Body of pancreas (tissue), 4 donors: Measurements from ENCODE around the gene ERCC6L2. TPM values are rescaled to one million over a fixed set of nuclear protein-coding genes. Genes with fewer than 3 reads are reported as not detected.

Experiments used
- ATAC-seq: fragments of 150-250 bp; one replicate; pipeline ENCODE4 v1.9.1; 2016
- DNase-seq, 4 donors: peaks; one replicate each; pipeline ENCODE4 v3.0.0-alpha.2; 2019
- H3K27ac ChIP-seq, 4 donors: fragments of 200-600 bp; sonication (generic); 1 replicate in 3 of 4; 2 replicates in 1 of 4; pipeline versions ENCODE4 v1.5.1 to v1.6.1; 2016 to 2019; ENCODE audit warnings: mild to moderate bottlenecking in 1 of 4, mixed read lengths in 1 of 4, moderate library complexity in 1 of 4
- H3K27me3 ChIP-seq, 2 donors: fragments of 200-600 bp; sonication (generic); one replicate each; pipeline ENCODE4 v1.6.0; 2016; ENCODE audit warnings: mild to moderate bottlenecking in 1 of 2
- H3K36me3 ChIP-seq, 2 donors: fragments of 200-600 bp; sonication (generic); replicated peaks in 1 of 2; 2 replicates each; pipeline ENCODE4 v1.5.1; 2016; ENCODE audit warnings: low read depth in 2 of 2; ENCODE audit not compliant: insufficient read depth in 1 of 2
- H3K4me1 ChIP-seq: fragments of 200-600 bp; sonication (generic); one replicate; pipeline ENCODE4 v1.6.0; 2016
- H3K4me3 ChIP-seq, 2 donors: fragments of 200-600 bp; sonication (generic); 1 replicate in 1 of 2; 2 replicates in 1 of 2; pipeline ENCODE4 v1.5.1; 2016 to 2019
- H3K9me3 ChIP-seq, 3 donors: fragments of 200-600 bp; sonication (generic); 1 replicate in 2 of 3; 2 replicates in 1 of 3; pipeline ENCODE4 v1.5.1; 2016
- POLR2A ChIP-seq, 3 donors: fragments of 450-650 bp; IDR thresholded peaks; one replicate each; pipeline ENCODE4 v1.6.1; 2016; ENCODE audit warnings: antibody characterized with exemption in 3 of 3, mild to moderate bottlenecking in 2 of 3
- WGBS, 2 donors: methylation state at CpG; one replicate each; pipeline ENCODE4 v1.1.5; 2017; 5-methylcytosine and 5-hydroxymethylcytosine counted together
- intact Hi-C: fragments of 100-400 bp; cut with DNase I; formaldehyde crosslinking; loops from one replicate; pipeline ENCODE4 v1.15.1; 2023
- total RNA-seq, 2 donors: library from RNA; depleted of rRNA; stranded (reverse); fragments of >200 nt; gene quantifications; one replicate each; pipeline ENCODE4 v1.1.0, GENCODE V29; 2016
- TF ChIP-seq, protein P1 (sequence below), 7 experiments: fragments of 450-650 bp in 4 of 7; fragments of 200-600 bp in 3 of 7; sonication (generic) in 3 of 7; IDR thresholded peaks; one replicate each; pipeline ENCODE4 v1.5.1; 2016 to 2019; ENCODE audit warnings: antibody characterized with exemption in 7 of 7

The ERCC6L2 gene
- total RNA-seq, 2 donors from 2014 or later = 30.4 to 58.3 TPM

DNA sequence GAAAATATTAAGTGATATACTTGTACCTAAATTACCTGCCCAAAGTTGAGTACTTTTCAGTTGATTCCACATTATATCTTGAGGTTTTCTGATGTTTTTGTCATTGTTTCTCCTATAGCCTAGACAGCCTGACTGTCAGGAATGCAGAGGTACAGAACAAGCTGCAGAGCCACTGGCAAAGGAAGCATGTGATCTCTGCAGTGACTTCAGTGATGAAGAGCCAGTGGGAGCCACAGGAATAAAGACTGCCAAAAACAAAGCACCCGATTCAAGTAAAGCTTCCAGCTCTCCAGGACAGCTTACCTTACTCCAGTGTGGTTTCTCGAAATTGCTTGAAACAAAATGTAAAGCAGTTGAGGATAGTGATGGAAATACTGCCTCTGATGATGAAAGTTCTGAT lies 96.3 kb downstream of the ERCC6L2 start:
- intact Hi-C loops = no loop called here
- Histone ChIP-seq H3K27ac (no peak overlapping the region), H3K36me3 (no peaks in the 10 kb centered on the region), H3K4me1 (no peaks in the 10 kb centered on the region), H3K9me3 (no peaks in the 10 kb centered on the region), H3K4me3 (no peak overlapping the region), H3K27me3 (no peaks in the 10 kb centered on the region)
- TF ChIP-seq, protein P1, sequence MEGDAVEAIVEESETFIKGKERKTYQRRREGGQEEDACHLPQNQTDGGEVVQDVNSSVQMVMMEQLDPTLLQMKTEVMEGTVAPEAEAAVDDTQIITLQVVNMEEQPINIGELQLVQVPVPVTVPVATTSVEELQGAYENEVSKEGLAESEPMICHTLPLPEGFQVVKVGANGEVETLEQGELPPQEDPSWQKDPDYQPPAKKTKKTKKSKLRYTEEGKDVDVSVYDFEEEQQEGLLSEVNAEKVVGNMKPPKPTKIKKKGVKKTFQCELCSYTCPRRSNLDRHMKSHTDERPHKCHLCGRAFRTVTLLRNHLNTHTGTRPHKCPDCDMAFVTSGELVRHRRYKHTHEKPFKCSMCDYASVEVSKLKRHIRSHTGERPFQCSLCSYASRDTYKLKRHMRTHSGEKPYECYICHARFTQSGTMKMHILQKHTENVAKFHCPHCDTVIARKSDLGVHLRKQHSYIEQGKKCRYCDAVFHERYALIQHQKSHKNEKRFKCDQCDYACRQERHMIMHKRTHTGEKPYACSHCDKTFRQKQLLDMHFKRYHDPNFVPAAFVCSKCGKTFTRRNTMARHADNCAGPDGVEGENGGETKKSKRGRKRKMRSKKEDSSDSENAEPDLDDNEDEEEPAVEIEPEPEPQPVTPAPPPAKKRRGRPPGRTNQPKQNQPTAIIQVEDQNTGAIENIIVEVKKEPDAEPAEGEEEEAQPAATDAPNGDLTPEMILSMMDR (IDR thresholded peaks at IDR 0.05) = no peak
- TF ChIP-seq POLR2A (IDR thresholded peaks at IDR 0.05) = no peak
- DNase-seq (no peak), ATAC-seq (no peak)
- 85 to 92% methylated on average over 2 of the region's 2 CpGs for WGBS, 2 donors

DNA sequence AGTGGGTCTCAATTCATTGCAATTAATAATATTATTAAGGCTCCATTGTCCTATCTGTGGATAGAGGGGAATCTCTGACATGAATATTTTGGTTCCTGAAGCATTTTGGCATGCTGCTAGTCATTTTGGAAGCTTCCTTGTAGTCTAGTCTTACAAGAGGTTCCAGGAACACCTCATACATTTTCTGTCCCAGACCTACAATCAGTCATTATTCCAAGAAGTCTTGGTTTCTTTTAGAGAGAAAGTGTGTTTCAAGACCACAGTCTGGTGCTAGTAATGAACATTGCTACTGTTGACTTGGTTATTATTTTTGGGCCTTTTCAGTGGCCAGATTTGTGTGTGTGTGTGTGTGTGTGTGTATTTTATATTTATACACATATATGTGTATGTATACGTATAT lies 98.9 kb downstream of the ERCC6L2 start:
- Histone ChIP-seq H3K36me3 (no peaks in the 10 kb centered on the region), H3K27ac (no peak overlapping the region), H3K27me3 (no peaks in the 10 kb centered on the region), H3K9me3 (no peaks in the 10 kb centered on the region), H3K4me1 (no peaks in the 10 kb centered on the region), H3K4me3 (no peak overlapping the region)
- 95 to 100% methylated on average over 1 of the region's 1 CpG for WGBS, 2 donors
- intact Hi-C loops = no loop called here
- TF ChIP-seq POLR2A (IDR thresholded peaks at IDR 0.05) = no peak
- TF ChIP-seq, protein P1 (IDR thresholded peaks at IDR 0.05) = no peak
- no peak for ATAC-seq
- no peak for DNase-seq

DNA sequence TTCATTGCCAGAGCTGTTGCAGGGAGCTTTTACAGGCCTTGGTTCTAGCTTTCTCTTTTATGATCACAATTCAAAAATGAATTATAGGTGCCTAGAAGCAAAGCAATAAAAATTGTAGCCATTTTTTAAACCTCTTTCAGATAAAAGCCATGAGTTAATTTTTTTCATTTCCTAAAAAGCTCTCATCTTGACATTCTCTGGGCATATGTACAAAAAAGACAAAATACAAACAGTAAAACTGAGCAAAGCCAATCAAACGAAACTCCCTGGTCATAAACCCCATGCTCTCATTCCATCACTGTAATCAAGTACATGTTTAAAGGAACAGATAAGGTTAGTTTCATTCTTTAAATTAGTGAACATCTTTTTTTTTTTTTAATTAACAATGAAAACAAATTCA lies 101.9 kb downstream of the ERCC6L2 start:
- no peaks in the 10 kb centered on the region for H3K27me3 ChIP-seq
- H3K4me3 ChIP-seq = no peak overlapping the region
- H3K27ac ChIP-seq = no peak overlapping the region
- H3K36me3 ChIP-seq = no peaks in the 10 kb centered on the region
- no peaks in the 10 kb centered on the region for H3K4me1 ChIP-seq
- no peak for DNase-seq
- intact Hi-C loops = no loop called here
- H3K9me3 ChIP-seq = no peaks in the 10 kb centered on the region
- ATAC-seq = no peak
- WGBS, 2 donors = 43 to 44% methylated on average over 1 of the region's 1 CpG
- TF ChIP-seq POLR2A (IDR thresholded peaks at IDR 0.05) = no peak
- TF ChIP-seq, protein P1 (IDR thresholded peaks at IDR 0.05) = no peak

DNA sequence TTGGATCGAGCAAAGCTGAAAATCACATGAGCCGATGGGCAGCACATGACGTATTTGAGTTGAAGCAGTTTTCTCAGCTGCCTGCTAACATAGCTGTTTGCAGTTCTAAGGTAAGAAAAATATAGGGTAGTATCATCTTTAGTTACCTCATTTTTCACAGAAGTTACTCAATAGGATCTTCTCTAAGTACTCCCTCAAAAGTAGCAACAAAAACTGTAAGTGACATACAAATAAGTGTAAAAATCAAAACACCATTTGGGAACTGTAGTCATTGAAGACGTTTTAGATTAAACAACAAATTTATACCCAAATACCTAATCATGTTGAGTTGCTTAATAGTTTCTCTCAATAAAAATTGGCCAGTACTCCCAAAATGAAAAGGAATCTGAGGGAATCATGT lies 102.6 kb downstream of the ERCC6L2 start:
- Histone ChIP-seq H3K4me1 (no peaks in the 10 kb centered on the region), H3K4me3 (no peak overlapping the region), H3K9me3 (no peaks in the 10 kb centered on the region), H3K27ac (no peak overlapping the region), H3K27me3 (no peaks in the 10 kb centered on the region), H3K36me3 (no peaks in the 10 kb centered on the region)
- TF ChIP-seq, protein P1 (IDR thresholded peaks at IDR 0.05) = no peak
- no peak for TF ChIP-seq POLR2A (IDR thresholded peaks at IDR 0.05)
- intact Hi-C loops = no loop called here
- DNase-seq (no peak), ATAC-seq (no peak)
- WGBS, 2 donors = 90 to 93% methylated on average over 4 of the region's 4 CpGs

DNA sequence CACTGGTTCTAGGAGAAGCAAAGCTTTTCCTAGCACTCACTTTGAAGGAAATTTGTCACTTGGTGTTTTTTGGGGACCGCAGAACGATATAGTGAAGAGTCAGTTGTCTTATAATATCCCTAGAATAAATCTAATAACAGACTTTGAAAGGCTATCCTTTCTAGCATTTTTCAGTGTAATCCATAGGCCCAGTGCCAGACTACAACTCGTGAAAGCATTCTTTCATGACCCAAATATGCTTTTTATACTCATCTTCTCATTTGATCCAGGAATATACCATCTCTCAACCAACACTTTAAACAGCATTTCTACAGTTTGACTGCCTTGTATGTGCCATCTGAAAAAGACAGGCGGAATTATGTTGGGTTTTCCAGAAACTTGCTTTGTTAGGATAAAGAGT lies 104.0 kb downstream of the ERCC6L2 start:
- no peaks in the 10 kb centered on the region for H3K27me3 ChIP-seq
- no peaks in the 10 kb centered on the region for H3K36me3 ChIP-seq
- no peaks in the 10 kb centered on the region for H3K4me1 ChIP-seq
- DNase-seq (no peak), ATAC-seq (no peak)
- 90 to 91% methylated on average over 4 of the region's 4 CpGs for WGBS, 2 donors
- H3K4me3 ChIP-seq = no peak overlapping the region
- H3K27ac ChIP-seq = no peak overlapping the region
- no peaks in the 10 kb centered on the region for H3K9me3 ChIP-seq
- TF ChIP-seq, protein P1 (IDR thresholded peaks at IDR 0.05) = no peak
- no peak for TF ChIP-seq POLR2A (IDR thresholded peaks at IDR 0.05)
- intact Hi-C loops = no loop called here
